Measurements from ENCODE around the gene LYPD3. TPM values are rescaled to one million over a fixed set of nuclear protein-coding genes. Genes with fewer than 3 reads are reported as not detected.
A peak's percentile ranks its signal among the peaks of the same experiment; 100 is the strongest.

Gene LYPD3
- total and polyA plus RNA-seq, 2 donors (not counting 3 experiments of a cell fraction or from before 2014, with no cell fraction given): 0.52 TPM; not detected in 1

- peaks cover 23% of the 10 kb centered on the region for H3K4me1 ChIP-seq (ENCODE audit: control insufficient read depth, extremely low read depth, insufficient read depth, low read length)
- no peaks in the 10 kb centered on the region for H4K20me1 ChIP-seq (replicated peaks; ENCODE audit: control insufficient read depth, extremely low read depth, insufficient read depth, low read length)
- peak overlapping the region; percentile 82 for H2AFZ ChIP-seq (ENCODE audit: low read depth, low read length)
- H3K79me2 ChIP-seq (ENCODE audit: control insufficient read depth, insufficient read depth, low read length): no peaks in the 10 kb centered on the region
- CTCF ChIA-PET: interaction anchor here (1.7 to 1.8 kb wide), 2 partner anchors 21 to 52 kb away, joined by 7 to 10 read pairs; no protein-coding TSS in a partner anchor
- H3K27me3 ChIP-seq (ENCODE audit: control insufficient read depth in 2 of 2, insufficient read depth in 2 of 2, low read length in 2 of 2): no peaks in the 10 kb centered on the region
- POLR2A ChIA-PET: no interaction called here
- no peaks in the 10 kb centered on the region for H3K9me3 ChIP-seq (replicated peaks; ENCODE audit: control insufficient read depth, insufficient read depth, low read length)
- BruUV-seq (replicated peaks): no TSS peak
- H3K36me3 ChIP-seq (ENCODE audit: control insufficient read depth in 2 of 2, extremely low read depth in 1 of 2, insufficient read depth in 2 of 2, low read length in 2 of 2): no peaks in the 10 kb centered on the region
- no peak overlapping the region for H3K4me3 ChIP-seq (replicated peaks in 1 of 3; ENCODE audit: insufficient read depth in 1 of 3, low read depth in 1 of 3, low read length in 3 of 3)
- peak overlapping the region; percentile 47 for H3K27ac ChIP-seq (ENCODE audit: insufficient read depth, low read depth, low read length)
- H3K9me1 ChIP-seq (replicated peaks; ENCODE audit: control insufficient read depth, extremely low read depth, insufficient read depth, low read length): no peaks in the 10 kb centered on the region
- FAIRE-seq (peak; percentile 44), DNase-seq (ENCODE audit: low read depth, low spot score) (peak; percentile 15)
- peak overlapping the region; percentile 31 for H3K4me2 ChIP-seq (ENCODE audit: insufficient read depth, low read length)
- H3K9ac ChIP-seq (replicated peaks; ENCODE audit: extremely low read depth, insufficient read depth, low read length): no peak overlapping the region
- no peak for TF ChIP-seq POLR2A (IDR thresholded peaks at IDR 0.05; ENCODE audit: low read depth, low read length)
- no peak for TF ChIP-seq POLR2AphosphoS5 (IDR thresholded peaks at IDR 0.05; ENCODE audit: insufficient read depth, low read depth, low read length)
- TF ChIP-seq, protein P1, sequence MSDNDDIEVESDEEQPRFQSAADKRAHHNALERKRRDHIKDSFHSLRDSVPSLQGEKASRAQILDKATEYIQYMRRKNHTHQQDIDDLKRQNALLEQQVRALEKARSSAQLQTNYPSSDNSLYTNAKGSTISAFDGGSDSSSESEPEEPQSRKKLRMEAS (IDR thresholded peaks at IDR 0.05; ENCODE audit: insufficient read depth, insufficient read length): no peak
- no peak for TF ChIP-seq CTCF (IDR thresholded peaks at IDR 0.05; ENCODE audit: extremely low read depth in 1 of 2, insufficient read depth in 1 of 2, low read depth in 1 of 2, low read length in 2 of 2)
- no peak for TF ChIP-seq EZH2 (IDR thresholded peaks at IDR 0.05; ENCODE audit: borderline replicate concordance, low read depth, low read length, severe bottlenecking)
- TF ChIP-seq FOS (IDR thresholded peaks at IDR 0.05; ENCODE audit: borderline replicate concordance, insufficient read depth, low read length): peak; percentile 30
- TF ChIP-seq MYC (IDR thresholded peaks at IDR 0.05; ENCODE audit: low read depth, low read length): no peak
- TF ChIP-seq JUN (IDR thresholded peaks at IDR 0.05; ENCODE audit: borderline replicate concordance, insufficient read depth, insufficient read length, low read depth): peak; percentile 3
- TF ChIP-seq GATA2 (IDR thresholded peaks at IDR 0.05; ENCODE audit: insufficient read depth, insufficient read length, low read depth, low read length): no peak
- dilution Hi-C loops (cut with MboI; ENCODE audit: extremely low pct_ligation_motif_present, low sequenced_read_pairs) (no loop called here), intact Hi-C loops (cut with micrococcal nuclease) (no loop called here)
Observed at GRCh38 chr19:43467730-43468129, 2.3 kb upstream of the LYPD3 start.

Data from endothelial cell of umbilical vein (primary cell).